ENCODE data around the gene RAG2. TPM values are rescaled to one million over a fixed set of nuclear protein-coding genes. Genes with fewer than 3 reads are reported as not detected.
A peak's percentile ranks its signal among the peaks of the same experiment; 100 is the strongest.

RAG2 gene
- total and polyA plus RNA-seq, 2 donors (not counting 3 experiments of a cell fraction or from before 2014, with no cell fraction given) = not detected

DNA sequence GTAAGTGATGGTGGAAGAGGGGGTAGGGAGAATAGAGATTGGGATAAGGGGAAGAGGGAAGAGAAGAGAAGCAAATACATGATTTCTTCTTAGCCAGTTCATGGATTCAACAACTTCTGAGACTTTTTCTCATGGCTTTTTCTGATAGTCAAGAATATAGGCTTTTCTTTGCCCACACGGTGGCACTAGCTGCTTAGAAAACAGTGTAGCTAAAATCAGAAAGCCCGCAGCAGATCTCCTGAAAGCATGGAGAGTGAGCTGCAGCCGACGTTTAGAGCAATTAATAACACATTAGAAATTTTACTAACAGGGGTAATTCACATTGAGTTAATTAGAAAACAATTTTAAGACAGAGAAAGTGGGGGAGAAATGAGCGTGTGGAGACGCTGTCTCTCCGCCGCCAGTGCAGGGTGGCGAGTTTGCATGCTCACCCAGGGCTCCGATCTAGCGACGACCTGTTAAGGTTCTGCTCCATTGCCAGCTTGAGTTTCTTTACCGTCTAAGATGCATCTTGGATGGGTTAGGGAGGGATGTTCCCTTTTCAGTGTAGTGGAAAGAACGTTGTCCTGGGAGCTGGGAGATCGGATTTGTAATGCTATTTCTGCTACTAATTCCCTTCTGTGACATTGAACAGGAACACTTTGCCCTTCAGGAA, 33.5 kb downstream of the RAG2 start:
- CTCF ChIA-PET = interaction anchor here (0.6 to 7.8 kb wide), 30 partner anchors 11 to 272 kb away, joined by 3 to 201 read pairs (median 7); partner anchors contain the start of gene IFTAP
- no peaks in the 10 kb centered on the region for H4K20me1 ChIP-seq (replicated peaks; ENCODE audit: control insufficient read depth, extremely low read depth, insufficient read depth, low read length)
- H3K4me2 ChIP-seq (ENCODE audit: insufficient read depth, low read length) = peak overlapping the region; percentile 1
- no peak overlapping the region for H3K27ac ChIP-seq (ENCODE audit: insufficient read depth, low read depth, low read length)
- H3K4me3 ChIP-seq (replicated peaks in 1 of 3; ENCODE audit: insufficient read depth in 1 of 3, low read depth in 1 of 3, low read length in 3 of 3) = no peak overlapping the region
- TF ChIP-seq, protein P1, sequence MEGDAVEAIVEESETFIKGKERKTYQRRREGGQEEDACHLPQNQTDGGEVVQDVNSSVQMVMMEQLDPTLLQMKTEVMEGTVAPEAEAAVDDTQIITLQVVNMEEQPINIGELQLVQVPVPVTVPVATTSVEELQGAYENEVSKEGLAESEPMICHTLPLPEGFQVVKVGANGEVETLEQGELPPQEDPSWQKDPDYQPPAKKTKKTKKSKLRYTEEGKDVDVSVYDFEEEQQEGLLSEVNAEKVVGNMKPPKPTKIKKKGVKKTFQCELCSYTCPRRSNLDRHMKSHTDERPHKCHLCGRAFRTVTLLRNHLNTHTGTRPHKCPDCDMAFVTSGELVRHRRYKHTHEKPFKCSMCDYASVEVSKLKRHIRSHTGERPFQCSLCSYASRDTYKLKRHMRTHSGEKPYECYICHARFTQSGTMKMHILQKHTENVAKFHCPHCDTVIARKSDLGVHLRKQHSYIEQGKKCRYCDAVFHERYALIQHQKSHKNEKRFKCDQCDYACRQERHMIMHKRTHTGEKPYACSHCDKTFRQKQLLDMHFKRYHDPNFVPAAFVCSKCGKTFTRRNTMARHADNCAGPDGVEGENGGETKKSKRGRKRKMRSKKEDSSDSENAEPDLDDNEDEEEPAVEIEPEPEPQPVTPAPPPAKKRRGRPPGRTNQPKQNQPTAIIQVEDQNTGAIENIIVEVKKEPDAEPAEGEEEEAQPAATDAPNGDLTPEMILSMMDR (IDR thresholded peaks at IDR 0.05; ENCODE audit: extremely low read depth in 1 of 2, insufficient read depth in 1 of 2, low read depth in 1 of 2, low read length in 2 of 2) = peak; percentile 42 to 54
- TF ChIP-seq, protein P2, sequence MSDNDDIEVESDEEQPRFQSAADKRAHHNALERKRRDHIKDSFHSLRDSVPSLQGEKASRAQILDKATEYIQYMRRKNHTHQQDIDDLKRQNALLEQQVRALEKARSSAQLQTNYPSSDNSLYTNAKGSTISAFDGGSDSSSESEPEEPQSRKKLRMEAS (IDR thresholded peaks at IDR 0.05; ENCODE audit: insufficient read depth, insufficient read length) = no peak
- H3K9me1 ChIP-seq (replicated peaks; ENCODE audit: control insufficient read depth, extremely low read depth, insufficient read depth, low read length) = no peaks in the 10 kb centered on the region
- FAIRE-seq (peak; percentile 67), DNase-seq (ENCODE audit: low read depth, low spot score) (peak; percentile 64)
- POLR2A ChIA-PET = no interaction called here
- no TSS peak for BruUV-seq (replicated peaks)
- intact Hi-C loops (cut with micrococcal nuclease) (loop anchor here (1.0 kb wide), 3 partner anchors 59 to 183 kb away; no protein-coding TSS in a partner anchor), dilution Hi-C loops (cut with MboI; ENCODE audit: extremely low pct_ligation_motif_present, low sequenced_read_pairs) (no loop called here)
- H3K27me3 ChIP-seq (ENCODE audit: control insufficient read depth in 2 of 2, insufficient read depth in 2 of 2, low read length in 2 of 2) = peaks cover 4 to 27% of the 10 kb centered on the region in 2 experiments
- no peaks in the 10 kb centered on the region for H3K9me3 ChIP-seq (replicated peaks; ENCODE audit: control insufficient read depth, insufficient read depth, low read length)
- H3K36me3 ChIP-seq (ENCODE audit: control insufficient read depth in 2 of 2, extremely low read depth in 1 of 2, insufficient read depth in 2 of 2, low read length in 2 of 2) = no peaks in the 10 kb centered on the region
- no peaks in the 10 kb centered on the region for H3K4me1 ChIP-seq (ENCODE audit: control insufficient read depth, extremely low read depth, insufficient read depth, low read length)
- H3K79me2 ChIP-seq (ENCODE audit: control insufficient read depth, insufficient read depth, low read length) = no peaks in the 10 kb centered on the region
- no peak overlapping the region for H3K9ac ChIP-seq (replicated peaks; ENCODE audit: extremely low read depth, insufficient read depth, low read length)
- no peak overlapping the region for H2AFZ ChIP-seq (ENCODE audit: low read depth, low read length)

Data from endothelial cell of umbilical vein (primary cell).